ENCODE measurements around the gene RMRP. TPM values are rescaled to one million over a fixed set of nuclear protein-coding genes. Genes with fewer than 3 reads are reported as not detected.
A peak's percentile ranks its signal among the peaks of the same experiment; 100 is the strongest.

Gene RMRP
- total RNA-seq: 1,000 to 10,000 TPM in 3 of 4 donors, 100 to 1,000 TPM in 1; 649 to 2,915 (median 1,530) TPM

DNA sequence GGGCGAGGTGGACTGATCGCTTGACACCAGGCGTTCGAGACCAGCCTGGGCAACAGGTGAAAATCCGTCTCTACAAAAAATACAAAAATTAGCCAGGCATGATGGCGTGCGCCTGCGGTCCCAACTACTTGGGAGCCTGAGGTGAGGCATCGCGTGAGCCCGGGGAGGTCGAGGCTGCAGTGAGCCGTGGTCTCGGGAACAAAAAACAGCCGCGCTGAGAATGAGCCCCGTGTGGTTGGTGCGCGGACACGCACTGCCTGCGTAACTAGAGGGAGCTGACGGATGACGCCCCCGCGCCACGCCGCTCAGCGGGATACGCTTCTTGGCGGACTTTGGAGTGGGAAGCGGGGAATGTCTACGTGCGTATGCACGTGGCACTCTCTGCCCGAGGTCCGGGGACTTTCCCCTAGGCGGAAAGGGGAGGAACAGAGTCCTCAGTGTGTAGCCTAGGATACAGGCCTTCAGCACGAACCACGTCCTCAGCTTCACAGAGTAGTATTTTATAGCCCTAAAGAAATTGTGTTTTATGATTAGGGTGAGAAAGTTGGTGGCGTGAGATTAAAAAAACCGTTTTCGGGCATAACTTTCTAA is at the start of gene RMRP:
Gene RMRP (minus strand): TSS at position 474 of the 591 bp plus-strand sequence.
- WGBS, 2 donors: 0 to 1% methylated on average over 33 to 42 of the region's 42 CpGs
- peak within 1 kb of the TSS; percentile 58 to 94 (median 90) for H3K4me3 ChIP-seq
- peak within 1 kb of the TSS; percentile 90 to 99 (median 92) for H3K27ac ChIP-seq
- peaks cover 0 to 14% (median 0%) of the 10 kb centered on the region in 3 donors for H3K36me3 ChIP-seq
- peak; percentile 82 to 89 for DNase-seq (ENCODE audit: low spot score in 2 of 2)
- peaks cover 0 to 42% (median 10%) of the 10 kb centered on the region in 4 donors for H3K4me1 ChIP-seq
- H3K9me3 ChIP-seq: no peaks in the 10 kb centered on the region
- H3K27me3 ChIP-seq: no peaks in the 10 kb centered on the region
- TF ChIP-seq EP300 (IDR thresholded peaks at IDR 0.05) (peak; percentile 98 to 99), POLR2A (IDR thresholded peaks at IDR 0.05) (peak; percentile 88 to 90), CTCF (IDR thresholded peaks at IDR 0.05) (peak; percentile 16 to 86 (median 33))

- Histone ChIP-seq H3K4me3 (no peak overlapping the region), H3K9me3 (no peaks in the 10 kb centered on the region), H3K4me1 (no peaks in the 10 kb centered on the region), H3K36me3 (peaks cover 19 to 99% (median 83%) of the 10 kb centered on the region in 3 donors), H3K27ac (no peak overlapping the region), H3K27me3 (no peaks in the 10 kb centered on the region)
- no peak for DNase-seq (ENCODE audit: low spot score in 2 of 2)
- TF ChIP-seq POLR2A (IDR thresholded peaks at IDR 0.05) (no peak), CTCF (IDR thresholded peaks at IDR 0.05) (no peak), EP300 (IDR thresholded peaks at IDR 0.05) (no peak)
- whole genome bisulfite sequencing, 2 donors: 90 to 91% methylated on average over 9 to 10 of the region's 10 CpGs
These were observed 49.1 kb upstream of the RMRP start for GRCh38 chr9:35706951-35707350.

GRCh38 chr9:35705836-35706430 is 48.1 kb upstream of the RMRP start:
- WGBS, 2 donors: 93 to 96% methylated on average over 6 to 7 of the region's 7 CpGs
- DNase-seq (ENCODE audit: low spot score in 2 of 2): no peak
- peaks cover 17 to 99% (median 78%) of the 10 kb centered on the region in 3 donors for H3K36me3 ChIP-seq
- H3K4me1 ChIP-seq: no peaks in the 10 kb centered on the region
- no peaks in the 10 kb centered on the region for H3K9me3 ChIP-seq
- H3K4me3 ChIP-seq: no peak overlapping the region
- no peak for TF ChIP-seq CTCF (IDR thresholded peaks at IDR 0.05)
- TF ChIP-seq POLR2A (IDR thresholded peaks at IDR 0.05): no peak
- TF ChIP-seq EP300 (IDR thresholded peaks at IDR 0.05): no peak
- H3K27ac ChIP-seq: no peak overlapping the region
- H3K27me3 ChIP-seq: no peaks in the 10 kb centered on the region

- Histone ChIP-seq H3K27ac (no peak overlapping the region), H3K4me1 (no peaks in the 10 kb centered on the region), H3K4me3 (no peak overlapping the region), H3K27me3 (no peaks in the 10 kb centered on the region), H3K36me3 (peaks cover 17 to 99% (median 76%) of the 10 kb centered on the region in 3 donors), H3K9me3 (no peaks in the 10 kb centered on the region)
- WGBS, 2 donors: 81 to 88% methylated on average over 7 to 8 of the region's 8 CpGs
- TF ChIP-seq EP300 (IDR thresholded peaks at IDR 0.05) (no peak), POLR2A (IDR thresholded peaks at IDR 0.05) (no peak), CTCF (IDR thresholded peaks at IDR 0.05) (no peak)
- DNase-seq (ENCODE audit: low spot score in 2 of 2): no peak
These were observed 47.6 kb upstream of the RMRP start for GRCh38 chr9:35705372-35705771.
